Natural killer cell (primary cell): Measurements from ENCODE around the gene DUSP28. TPM values are rescaled to one million over a fixed set of nuclear protein-coding genes. Genes with fewer than 3 reads are reported as not detected.

Experiments
- ATAC-seq, 3 donors: fragments of 150-1000 bp in 2 of 3; fragments of 200-7000 bp in 1 of 3; cut with Tn5 transposase; 1 replicate in 1 of 3; 2 replicates in 2 of 3; pipeline ENCODE4 v1.10.0; 2021; ENCODE audit warnings: mild to moderate bottlenecking in 2 of 3, moderate library complexity in 2 of 3
- DNase-seq, 2 donors: peaks; one replicate each; pipeline versions ENCODE4 v3.0.0 to v3.0.0-alpha.2; 2013 to 2021; ENCODE audit warnings: mixed read lengths in 1 of 2
- H3K27ac ChIP-seq: one replicate; pipeline ENCODE4 v1.5.1; 2013; ENCODE audit warnings: mild to moderate bottlenecking, low read length
- H3K27me3 ChIP-seq: one replicate; pipeline ENCODE4 v1.6.1; 2013; ENCODE audit warnings: low read length; ENCODE audit not compliant: control insufficient read depth, insufficient read depth
- H3K36me3 ChIP-seq: one replicate; pipeline ENCODE4 v1.6.1; 2013; ENCODE audit warnings: low read length; ENCODE audit not compliant: control insufficient read depth, insufficient read depth
- H3K4me1 ChIP-seq: one replicate; pipeline ENCODE4 v1.6.1; 2013; ENCODE audit warnings: low read length; ENCODE audit not compliant: control insufficient read depth, insufficient read depth
- H3K4me3 ChIP-seq: one replicate; pipeline ENCODE4 v1.5.1; 2013; ENCODE audit warnings: low read length
- H3K9me3 ChIP-seq: one replicate; pipeline ENCODE4 v1.6.1; 2013; ENCODE audit warnings: low read length; ENCODE audit not compliant: control insufficient read depth, insufficient read depth
- H3K27ac Mint-ChIP-seq, 2 donors: one replicate each; pipeline ENCODE4 v1.8.0; 2022; ENCODE audit warnings: mild to moderate bottlenecking in 2 of 2, mixed read lengths in 2 of 2, moderate library complexity in 1 of 2
- H3K27me3 Mint-ChIP-seq, 2 donors: one replicate each; pipeline ENCODE4 v1.8.0; 2022; ENCODE audit warnings: low read depth in 2 of 2, mixed read lengths in 2 of 2
- H3K36me3 Mint-ChIP-seq: one replicate; pipeline ENCODE4 v1.8.0; 2022; ENCODE audit warnings: mixed read lengths
- H3K4me1 Mint-ChIP-seq, 2 donors: one replicate each; pipeline ENCODE4 v1.8.0; 2022; ENCODE audit warnings: mixed read lengths in 2 of 2
- H3K4me3 Mint-ChIP-seq: one replicate; pipeline ENCODE4 v1.8.0; 2022; ENCODE audit warnings: mild to moderate bottlenecking, moderate library complexity, mixed read lengths
- H3K9me3 Mint-ChIP-seq, 2 donors: one replicate each; pipeline ENCODE4 v1.8.0; 2022; ENCODE audit warnings: mixed read lengths in 2 of 2
- CTCF ChIP-seq: fragments of 200-600 bp; IDR thresholded peaks from one replicate; pipeline ENCODE4 v1.8.0; 2022; ENCODE audit warnings: antibody characterized with exemption
- WGBS: methylation state at CpG from one replicate; pipeline ENCODE4 v1.1.7; 2013; ENCODE audit warnings: missing lambda C conversion rate; ENCODE audit not compliant: insufficient coverage; 5-methylcytosine and 5-hydroxymethylcytosine counted together
- intact Hi-C: fragments of 100-400 bp; cut with micrococcal nuclease; formaldehyde crosslinking; loops from one replicate; pipeline ENCODE4 v1.14.2; 2022
- total RNA-seq, 4 donors: library from RNA; stranded (reverse); fragments of 120-200 nt in 1 of 4; gene quantifications; one replicate each; pipeline versions ENCODE4 v1.2.3 to v1.2.4, GENCODE V29; 2013 to 2022

The DUSP28 gene
- total RNA-seq, 3 donors from 2014 or later (not counting 1 experiment from before 2014, with no cell fraction given), result 13.5 to 25.2 (median 18.5) TPM

- DNase-seq, result peak in 1 of 2 donors; percentile 54
- Mint-ChIP-seq H3K36me3 (no peaks in the 10 kb centered on the region), H3K27me3 (no peaks in the 10 kb centered on the region), H3K9me3 (no peaks in the 10 kb centered on the region), H3K4me3 (no peak overlapping the region), H3K4me1 (peaks cover 0 to 6% of the 10 kb centered on the region in 2 donors), H3K27ac (peak overlapping the region in 1 of 2 donors; percentile 35)
- Histone ChIP-seq H3K9me3 (no peaks in the 10 kb centered on the region), H3K27me3 (no peaks in the 10 kb centered on the region), H3K4me3 (no peak overlapping the region), H3K4me1 (peaks cover 6% of the 10 kb centered on the region), H3K36me3 (peaks cover 62% of the 10 kb centered on the region), H3K27ac (no peak overlapping the region)
- intact Hi-C loops, result no loop called here
- TF ChIP-seq CTCF, result no peak
- WGBS, result 83% methylated on average over 18 of the region's 18 CpGs
- ATAC-seq, result peak in 2 of 3 donors; percentile 58 to 74
Observed at GRCh38 chr2:240595381-240596079, 35.4 kb downstream of the DUSP28 start.

- Mint-ChIP-seq H3K36me3 (no peaks in the 10 kb centered on the region), H3K27me3 (no peaks in the 10 kb centered on the region), H3K9me3 (no peaks in the 10 kb centered on the region), H3K4me3 (no peak overlapping the region), H3K4me1 (peaks cover 0 to 5% of the 10 kb centered on the region in 2 donors), H3K27ac (peak overlapping the region in 1 of 2 donors; percentile 35)
- TF ChIP-seq CTCF, result no peak
- peaks cover 6% of the 10 kb centered on the region for H3K4me1 ChIP-seq
- DNase-seq (no peak), ATAC-seq (no peak)
- H3K27me3 ChIP-seq, result no peaks in the 10 kb centered on the region
- intact Hi-C loops, result no loop called here
- H3K4me3 ChIP-seq, result no peak overlapping the region
- H3K36me3 ChIP-seq, result peaks cover 57% of the 10 kb centered on the region
- no peak overlapping the region for H3K27ac ChIP-seq
- WGBS, result 96% methylated on average over 17 of the region's 17 CpGs
- H3K9me3 ChIP-seq, result no peaks in the 10 kb centered on the region
Observed at GRCh38 chr2:240596080-240596460, 35.9 kb downstream of the DUSP28 start.

- intact Hi-C loops, result no loop called here
- no peak for TF ChIP-seq CTCF
- no peak for DNase-seq
- H3K27ac ChIP-seq, result no peak overlapping the region
- Mint-ChIP-seq H3K36me3 (no peaks in the 10 kb centered on the region), H3K9me3 (no peaks in the 10 kb centered on the region), H3K4me1 (peaks cover 0 to 1% of the 10 kb centered on the region in 2 donors), H3K4me3 (no peak overlapping the region), H3K27me3 (no peaks in the 10 kb centered on the region), H3K27ac (no peak overlapping the region)
- no peaks in the 10 kb centered on the region for H3K27me3 ChIP-seq
- peaks cover 52% of the 10 kb centered on the region for H3K36me3 ChIP-seq
- H3K4me3 ChIP-seq, result no peak overlapping the region
- H3K9me3 ChIP-seq, result no peaks in the 10 kb centered on the region
- H3K4me1 ChIP-seq, result peaks cover 6% of the 10 kb centered on the region
- ATAC-seq, result no peak
- WGBS, result 94% methylated on average over 23 of the region's 23 CpGs
Observed at GRCh38 chr2:240596491-240596931, 36.4 kb downstream of the DUSP28 start.

GRCh38 chr2:240597054-240597418, 36.9 kb downstream of the DUSP28 start:
- Mint-ChIP-seq H3K4me3 (no peak overlapping the region), H3K36me3 (no peaks in the 10 kb centered on the region), H3K27ac (no peak overlapping the region), H3K27me3 (no peaks in the 10 kb centered on the region), H3K4me1 (no peaks in the 10 kb centered on the region), H3K9me3 (no peaks in the 10 kb centered on the region)
- no peaks in the 10 kb centered on the region for H3K27me3 ChIP-seq
- no peaks in the 10 kb centered on the region for H3K9me3 ChIP-seq
- 96% methylated on average over 10 of the region's 10 CpGs for WGBS
- DNase-seq (no peak), ATAC-seq (no peak)
- no peak for TF ChIP-seq CTCF
- H3K4me1 ChIP-seq, result peaks cover 6% of the 10 kb centered on the region
- H3K27ac ChIP-seq, result no peak overlapping the region
- intact Hi-C loops, result no loop called here
- H3K36me3 ChIP-seq, result peaks cover 47% of the 10 kb centered on the region
- no peak overlapping the region for H3K4me3 ChIP-seq
